ENCODE data around the gene GPC5.

The GPC5 gene

DNA sequence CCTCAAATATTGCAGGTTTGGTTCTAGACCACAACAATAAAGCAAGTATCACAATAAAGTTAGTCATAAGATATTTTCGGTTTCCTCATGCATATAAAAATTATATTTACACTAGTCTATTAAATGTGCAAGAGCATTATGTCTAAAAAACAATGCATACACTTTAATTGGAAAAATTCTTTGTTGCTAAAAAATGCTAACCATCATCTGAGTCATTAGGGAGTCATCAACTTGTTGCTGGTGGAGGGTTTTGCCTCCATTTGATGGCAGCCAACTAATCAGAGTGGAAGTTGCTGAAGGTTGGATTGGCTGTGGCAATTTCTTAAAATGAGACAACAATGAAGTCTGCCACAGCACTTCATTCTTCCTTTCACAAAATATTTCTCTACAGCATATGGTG lies 1405.9 kb downstream of the GPC5 start:
- peak; percentile 11 to 39 for DNase-seq (ENCODE audit: low read depth in 2 of 2)
- TF ChIP-seq, protein P1, sequence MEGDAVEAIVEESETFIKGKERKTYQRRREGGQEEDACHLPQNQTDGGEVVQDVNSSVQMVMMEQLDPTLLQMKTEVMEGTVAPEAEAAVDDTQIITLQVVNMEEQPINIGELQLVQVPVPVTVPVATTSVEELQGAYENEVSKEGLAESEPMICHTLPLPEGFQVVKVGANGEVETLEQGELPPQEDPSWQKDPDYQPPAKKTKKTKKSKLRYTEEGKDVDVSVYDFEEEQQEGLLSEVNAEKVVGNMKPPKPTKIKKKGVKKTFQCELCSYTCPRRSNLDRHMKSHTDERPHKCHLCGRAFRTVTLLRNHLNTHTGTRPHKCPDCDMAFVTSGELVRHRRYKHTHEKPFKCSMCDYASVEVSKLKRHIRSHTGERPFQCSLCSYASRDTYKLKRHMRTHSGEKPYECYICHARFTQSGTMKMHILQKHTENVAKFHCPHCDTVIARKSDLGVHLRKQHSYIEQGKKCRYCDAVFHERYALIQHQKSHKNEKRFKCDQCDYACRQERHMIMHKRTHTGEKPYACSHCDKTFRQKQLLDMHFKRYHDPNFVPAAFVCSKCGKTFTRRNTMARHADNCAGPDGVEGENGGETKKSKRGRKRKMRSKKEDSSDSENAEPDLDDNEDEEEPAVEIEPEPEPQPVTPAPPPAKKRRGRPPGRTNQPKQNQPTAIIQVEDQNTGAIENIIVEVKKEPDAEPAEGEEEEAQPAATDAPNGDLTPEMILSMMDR (IDR thresholded peaks at IDR 0.05; ENCODE audit: low read depth, low read length): no peak
- H3K4me3 ChIP-seq (replicated peaks in 1 of 2; ENCODE audit: low read depth in 2 of 2, low read length in 2 of 2): no peak overlapping the region

DNA sequence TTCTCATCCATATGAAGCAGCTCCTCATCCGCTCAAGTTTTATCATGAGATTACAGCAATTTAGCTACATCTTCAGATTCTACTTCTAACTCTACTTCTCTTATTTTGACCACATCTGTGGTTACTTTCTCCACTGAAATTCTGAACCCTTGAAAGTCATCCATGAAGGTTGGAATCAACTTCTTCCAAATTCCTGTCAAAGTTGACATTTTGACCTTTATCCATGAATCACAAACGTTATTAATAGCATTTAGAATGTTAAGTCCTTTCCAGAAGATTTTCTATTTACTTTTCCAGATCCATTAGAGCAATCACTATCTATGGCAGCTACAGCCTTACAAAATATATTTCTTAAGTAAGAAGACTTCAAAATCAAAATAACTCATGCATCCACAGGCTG lies 1406.5 kb downstream of the GPC5 start:
- H3K4me3 ChIP-seq (replicated peaks in 1 of 2; ENCODE audit: low read depth in 2 of 2, low read length in 2 of 2): no peak overlapping the region
- DNase-seq (ENCODE audit: low read depth in 2 of 2): no peak
- TF ChIP-seq, protein P1 (IDR thresholded peaks at IDR 0.05; ENCODE audit: low read depth, low read length): no peak

DNA sequence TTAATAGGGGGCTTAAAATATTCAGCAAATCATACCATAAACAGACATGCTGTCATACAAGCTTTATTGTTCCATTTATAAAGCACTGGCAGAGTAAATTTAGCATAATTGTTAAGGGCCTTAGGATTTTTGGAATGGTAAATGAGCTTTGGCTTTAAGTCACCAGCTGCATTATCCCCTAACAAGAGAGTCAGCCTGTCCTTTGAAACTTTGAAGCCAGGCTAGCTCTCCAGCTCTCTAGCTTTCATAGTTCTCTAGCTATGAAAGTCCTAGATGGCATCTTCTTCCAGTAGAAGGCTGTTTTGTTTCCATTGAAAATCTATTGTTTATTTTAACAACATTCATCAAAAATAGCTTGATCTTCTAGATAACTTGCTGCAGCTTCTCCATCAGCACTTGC lies 1407.3 kb downstream of the GPC5 start:
- TF ChIP-seq, protein P1 (IDR thresholded peaks at IDR 0.05; ENCODE audit: low read depth, low read length): no peak
- no peak for DNase-seq (ENCODE audit: low read depth in 2 of 2)
- H3K4me3 ChIP-seq (replicated peaks in 1 of 2; ENCODE audit: low read depth in 2 of 2, low read length in 2 of 2): peak overlapping the region in 1 of 2 donors; percentile 22

DNA sequence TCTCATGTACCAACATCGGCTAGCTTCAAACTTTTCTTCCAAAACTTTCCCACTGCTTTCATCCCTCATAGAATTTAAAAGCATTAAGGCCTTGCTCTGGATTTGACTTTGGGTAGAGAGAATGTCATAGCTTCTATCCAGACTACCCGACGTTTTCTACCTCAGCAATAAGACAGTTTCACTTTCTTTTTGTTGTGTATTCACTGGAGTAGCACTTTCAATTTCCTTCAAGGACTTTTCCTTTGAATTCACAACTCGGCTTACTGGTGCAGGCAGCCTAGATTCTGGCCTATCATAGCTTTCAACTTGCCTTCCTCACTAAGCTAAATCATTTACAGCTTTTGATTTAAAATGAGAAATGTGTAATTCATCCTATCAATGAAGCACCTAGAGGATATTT lies 1407.8 kb downstream of the GPC5 start:
- peak in 1 of 2 donors; percentile 17 for DNase-seq (ENCODE audit: low read depth in 2 of 2)

DNA sequence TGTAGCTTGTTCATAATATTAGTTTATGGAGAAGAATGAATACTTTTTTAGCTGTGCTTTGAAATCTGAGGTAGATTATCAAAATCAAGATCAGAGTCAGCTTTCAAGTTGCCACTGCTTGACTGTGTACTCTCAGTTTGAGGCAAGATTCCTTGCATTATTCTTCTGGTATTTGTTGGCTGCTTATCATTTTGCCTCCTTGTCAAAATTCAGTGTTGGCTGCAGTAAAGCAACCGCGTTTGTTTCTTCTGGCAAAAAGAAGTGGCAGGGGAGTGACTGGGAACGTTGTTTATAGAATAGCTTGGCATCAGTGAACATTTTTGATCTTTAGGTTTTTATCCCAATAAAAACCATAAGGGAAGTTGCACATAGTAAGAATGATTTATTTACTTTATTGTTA lies 1408.9 kb downstream of the GPC5 start:
- H3K4me3 ChIP-seq (replicated peaks in 1 of 2; ENCODE audit: low read depth in 2 of 2, low read length in 2 of 2): no peak overlapping the region
- peak in 1 of 2 donors; percentile 55 for DNase-seq (ENCODE audit: low read depth in 2 of 2)
- TF ChIP-seq, protein P1 (IDR thresholded peaks at IDR 0.05; ENCODE audit: low read depth, low read length): no peak

More for the DNA sequence above, 1407.8 kb downstream of the GPC5 start:
- peak overlapping the region in 1 of 2 donors; percentile 22 for H3K4me3 ChIP-seq (replicated peaks in 1 of 2; ENCODE audit: low read depth in 2 of 2, low read length in 2 of 2)
- TF ChIP-seq, protein P1 (IDR thresholded peaks at IDR 0.05; ENCODE audit: low read depth, low read length): no peak

DNA sequence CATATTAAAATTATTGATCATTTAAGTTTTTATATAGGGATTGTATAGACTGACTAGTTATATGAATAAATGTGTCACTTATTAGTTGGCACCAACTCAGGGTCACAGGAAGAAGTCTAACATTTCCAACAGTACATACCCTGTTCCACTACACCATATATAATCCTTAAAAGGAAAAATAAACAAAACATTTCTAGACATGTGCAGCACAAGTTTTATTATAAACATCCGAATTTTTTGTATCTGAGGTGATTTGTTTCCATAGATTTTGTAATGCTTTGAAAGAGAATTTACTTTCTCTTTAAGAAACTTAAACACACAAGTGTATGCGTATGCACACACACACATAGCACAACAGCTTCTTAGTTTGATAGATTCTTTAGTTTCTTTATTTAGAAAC lies 1409.5 kb downstream of the GPC5 start:
- no peak overlapping the region for H3K4me3 ChIP-seq (replicated peaks in 1 of 2; ENCODE audit: low read depth in 2 of 2, low read length in 2 of 2)
- no peak for DNase-seq (ENCODE audit: low read depth in 2 of 2)
- TF ChIP-seq, protein P1 (IDR thresholded peaks at IDR 0.05; ENCODE audit: low read depth, low read length): no peak

DNA sequence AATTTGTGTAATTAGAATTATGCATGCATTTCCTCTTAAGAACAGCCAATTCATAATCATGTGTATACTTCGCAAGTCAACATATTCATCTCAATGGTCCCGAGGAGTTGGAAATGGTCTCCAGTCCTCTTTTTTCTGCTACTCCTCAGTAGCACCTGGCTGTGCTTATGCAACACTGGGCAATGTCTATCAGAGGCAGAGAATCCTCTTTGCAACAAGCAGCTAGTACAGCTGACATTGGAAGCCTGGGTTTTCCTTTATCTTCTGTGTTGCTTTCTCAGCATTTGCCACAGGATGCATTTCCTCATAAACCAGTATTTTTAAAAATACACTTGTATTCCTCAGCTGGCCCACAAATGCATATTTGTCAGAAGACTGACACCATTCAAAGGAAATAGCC lies 1422.9 kb downstream of the GPC5 start:
- DNase-seq (ENCODE audit: low read depth in 2 of 2): no peak
- no peak overlapping the region for H3K4me3 ChIP-seq (replicated peaks in 1 of 2; ENCODE audit: low read depth in 2 of 2, low read length in 2 of 2)
- TF ChIP-seq, protein P1 (IDR thresholded peaks at IDR 0.05; ENCODE audit: low read depth, low read length): no peak

Data from cardiac fibroblast (primary cell).